Neural progenitor cell (in vitro differentiated cells): Measurements from ENCODE around the gene CST3. TPM values are rescaled to one million over a fixed set of nuclear protein-coding genes. Genes with fewer than 3 reads are reported as not detected.

Experiments
- DNase-seq: peaks from one replicate; pipeline ENCODE4 v3.0.0-alpha.2; 2016; ENCODE audit warnings: low spot score
- H2AFZ ChIP-seq: fragments of 200-600 bp; sonication (generic); replicated peaks from 2 replicates; pipeline ENCODE4 v1.6.1; 2016; ENCODE audit warnings: antibody characterized with exemption
- H3F3A ChIP-seq: fragments of 200-600 bp; sonication (generic); 2 replicates; pipeline ENCODE4 v1.6.1; 2016; ENCODE audit warnings: antibody characterized with exemption, low read depth
- H3K27ac ChIP-seq: fragments of 200-600 bp; sonication (generic); 2 replicates; pipeline ENCODE4 v1.5.1; 2016; ENCODE audit warnings: mild to moderate bottlenecking
- H3K27me3 ChIP-seq: fragments of 200-600 bp; sonication (generic); 2 replicates; pipeline ENCODE4 v1.6.1; 2016; ENCODE audit warnings: mild to moderate bottlenecking, moderate library complexity
- H3K36me3 ChIP-seq: fragments of 200-600 bp; sonication (generic); 2 replicates; pipeline ENCODE4 v1.5.1; 2016
- H3K4me1 ChIP-seq: fragments of 200-600 bp; sonication (generic); 2 replicates; pipeline ENCODE4 v1.6.1; 2016; ENCODE audit warnings: mixed run types
- H3K4me2 ChIP-seq: fragments of 200-600 bp; sonication (generic); 2 replicates; pipeline ENCODE4 v1.6.1; 2016
- H3K4me3 ChIP-seq: fragments of 200-600 bp; sonication (generic); 2 replicates; pipeline ENCODE4 v1.5.1; 2016
- H3K79me2 ChIP-seq: fragments of 200-600 bp; sonication (generic); 2 replicates; pipeline ENCODE4 v1.6.1; 2016; ENCODE audit warnings: low read depth
- H3K9ac ChIP-seq: fragments of 200-600 bp; sonication (generic); 2 replicates; pipeline ENCODE4 v1.6.1; 2016
- H3K9me3 ChIP-seq: fragments of 200-600 bp; sonication (generic); 2 replicates; pipeline ENCODE4 v1.5.1; 2016; ENCODE audit warnings: low read depth
- H4K20me1 ChIP-seq: fragments of 200-600 bp; sonication (generic); 2 replicates; pipeline ENCODE4 v1.6.1; 2016; ENCODE audit warnings: low read depth
- H3K27ac Mint-ChIP-seq: 3 replicates; pipeline ENCODE4 v1.8.0; 2021; ENCODE audit warnings: mixed read lengths
- H3K27me3 Mint-ChIP-seq: 2 replicates; pipeline ENCODE4 v1.8.0; 2022; ENCODE audit warnings: low read depth, mild to moderate bottlenecking, inconsistent platforms, moderate library complexity, mixed read lengths; ENCODE audit not compliant: insufficient read depth
- H3K36me3 Mint-ChIP-seq: 3 replicates; pipeline ENCODE4 v1.8.0; 2021; ENCODE audit warnings: mixed read lengths
- H3K4me1 Mint-ChIP-seq: 3 replicates; pipeline ENCODE4 v1.8.0; 2021; ENCODE audit warnings: mixed read lengths
- H3K4me3 Mint-ChIP-seq: 3 replicates; pipeline ENCODE4 v1.8.0; 2021; ENCODE audit warnings: mild to moderate bottlenecking, moderate library complexity, mixed read lengths
- H3K9me3 Mint-ChIP-seq: 3 replicates; pipeline ENCODE4 v1.8.0; 2020; ENCODE audit warnings: mixed read lengths
- CTCF ChIP-seq: fragments of 200-600 bp; sonication (generic); IDR thresholded peaks from 2 replicates; pipeline ENCODE4 v1.5.1; 2017; ENCODE audit warnings: antibody characterized with exemption, mild to moderate bottlenecking
- EZH2 ChIP-seq: fragments of 200-600 bp; sonication (generic); IDR thresholded peaks from 2 replicates; pipeline ENCODE4 v1.6.1; 2017; ENCODE audit warnings: antibody characterized with exemption, mild to moderate bottlenecking, moderate library complexity
- EZH2phosphoT487 ChIP-seq: fragments of 200-600 bp; sonication (generic); IDR thresholded peaks from 2 replicates; pipeline ENCODE4 v1.6.1; 2017; ENCODE audit warnings: antibody characterized with exemption
- total RNA-seq: library from RNA; depleted of rRNA; stranded (reverse); fragments of >200 nt; gene quantifications from 2 replicates; pipeline ENCODE4 v1.2.3, GENCODE V29; 2015; ENCODE audit warnings: low replicate concordance

CST3 gene
- total RNA-seq, 1 donor from 2014 or later: 20.8 TPM

GRCh38 chr20:23634044-23634801 lies 3.5 kb downstream of the CST3 start:
- Histone ChIP-seq H3K27ac (no peak overlapping the region), H3K27me3 (peaks cover 14% of the 10 kb centered on the region), H3K79me2 (no peaks in the 10 kb centered on the region), H3K36me3 (no peaks in the 10 kb centered on the region), H2AFZ (no peak overlapping the region), H4K20me1 (peaks cover 11% of the 10 kb centered on the region), H3K4me3 (no peak overlapping the region), H3F3A (peaks cover 5% of the 10 kb centered on the region), H3K9ac (no peak overlapping the region), H3K4me2 (no peak overlapping the region), H3K4me1 (peaks cover 6% of the 10 kb centered on the region), H3K9me3 (no peaks in the 10 kb centered on the region)
- H3K27me3 Mint-ChIP-seq: peaks cover under 1% of the 10 kb centered on the region
- H3K27ac Mint-ChIP-seq: no peak overlapping the region
- H3K9me3 Mint-ChIP-seq: no peaks in the 10 kb centered on the region
- peak overlapping the region; percentile 1 for H3K4me3 Mint-ChIP-seq
- H3K4me1 Mint-ChIP-seq: peaks cover 15% of the 10 kb centered on the region
- DNase-seq: no peak
- H3K36me3 Mint-ChIP-seq: peaks cover 8% of the 10 kb centered on the region
- no peak for TF ChIP-seq CTCF
- TF ChIP-seq EZH2phosphoT487: no peak
- no peak for TF ChIP-seq EZH2

- H3K27me3 ChIP-seq: peaks cover 14% of the 10 kb centered on the region
- peaks cover 1% of the 10 kb centered on the region for H3K9me3 Mint-ChIP-seq
- no peak for DNase-seq
Observed at GRCh38 chr20:23632711-23633573, 4.8 kb downstream of the CST3 start.

More at GRCh38 chr20:23632711-23633573, 4.8 kb downstream of the CST3 start:
- H3K27ac Mint-ChIP-seq: no peak overlapping the region
- no peak overlapping the region for H3K9ac ChIP-seq
- no peaks in the 10 kb centered on the region for H3K9me3 ChIP-seq
- no peak overlapping the region for H3K4me2 ChIP-seq
- H3K4me1 ChIP-seq: peaks cover 6% of the 10 kb centered on the region
- H2AFZ ChIP-seq: no peak overlapping the region
- no peaks in the 10 kb centered on the region for H3K36me3 ChIP-seq
- no peaks in the 10 kb centered on the region for H3F3A ChIP-seq
- H3K27me3 Mint-ChIP-seq: no peaks in the 10 kb centered on the region
- H3K4me1 Mint-ChIP-seq: peaks cover 19% of the 10 kb centered on the region
- TF ChIP-seq CTCF (no peak), EZH2phosphoT487 (no peak)
- H3K4me3 Mint-ChIP-seq: no peak overlapping the region
- no peaks in the 10 kb centered on the region for H3K79me2 ChIP-seq
- peaks cover 12% of the 10 kb centered on the region for H3K36me3 Mint-ChIP-seq
- no peak overlapping the region for H3K4me3 ChIP-seq
- H4K20me1 ChIP-seq: peaks cover 11% of the 10 kb centered on the region
- H3K27ac ChIP-seq: no peak overlapping the region
